Stimulated activated CD4-positive, alpha-beta T cell treated with anti-CD3 and anti-CD28 coated beads, Interleukin-2, amount 100 ng/mL, for 48 hours (primary cell): ENCODE data around the gene CELF1.
A peak's percentile ranks its signal among the peaks of the same experiment; 100 is the strongest.
"Not testable (repeated sequence)": the region's sequence is repeated elsewhere in the genome, so short reads cannot be mapped to it uniquely, and the experiment has no call there.

Experiments used
- DNase-seq, 2 donors: peaks; one replicate each; pipeline ENCODE4 v3.0.0-alpha.2; 2020

Gene CELF1

DNA sequence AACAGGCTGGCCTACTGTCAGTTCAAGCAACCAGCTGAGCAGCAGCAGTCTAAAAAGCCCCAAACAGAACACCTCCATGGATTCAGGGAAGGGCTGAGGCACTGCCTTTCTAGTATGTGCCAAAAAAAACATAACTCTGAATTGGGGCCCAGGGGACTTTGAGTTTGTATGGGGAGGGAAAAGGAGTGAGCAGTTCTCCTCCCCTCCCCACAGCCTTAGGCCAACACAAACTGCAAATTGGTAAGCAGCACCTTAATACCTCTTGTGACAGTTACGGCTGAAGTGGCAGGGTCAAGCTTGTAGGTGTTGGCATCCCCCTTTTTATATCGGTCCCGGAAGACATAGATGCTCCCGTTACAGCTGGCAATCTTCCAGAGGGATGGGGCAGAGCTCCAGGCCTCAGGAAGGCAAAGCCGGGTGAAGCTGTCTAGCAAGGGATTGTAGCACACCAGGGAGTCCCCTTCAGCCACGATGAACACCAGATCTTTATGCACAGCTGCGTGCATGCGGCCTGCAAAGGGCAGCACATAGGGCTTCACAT, 19.9 kb upstream of the CELF1 start:
- DNase-seq: no peak

DNA sequence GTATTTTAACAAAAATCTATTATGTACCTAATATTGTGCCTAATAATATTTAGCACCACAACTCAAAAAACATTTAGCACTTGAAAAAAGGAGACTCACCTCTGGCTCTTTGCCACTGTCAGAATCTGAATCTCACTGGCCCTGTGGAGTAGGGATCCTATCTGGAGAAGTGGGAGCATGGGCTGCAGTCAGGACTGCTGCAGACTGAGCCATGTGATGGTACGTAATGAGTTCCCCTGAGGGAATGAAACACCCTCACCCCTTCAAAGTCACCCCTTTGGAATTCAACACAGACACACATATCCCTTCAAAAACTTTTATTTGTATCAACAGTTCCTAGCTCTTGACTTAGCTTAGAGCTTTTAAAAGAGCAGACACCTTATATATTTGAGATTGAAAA, 19.0 kb upstream of the CELF1 start:
- no peak for DNase-seq

- no peak for DNase-seq
Observed at GRCh38 chr11:47571357-47571729, 18.4 kb upstream of the CELF1 start.

DNA sequence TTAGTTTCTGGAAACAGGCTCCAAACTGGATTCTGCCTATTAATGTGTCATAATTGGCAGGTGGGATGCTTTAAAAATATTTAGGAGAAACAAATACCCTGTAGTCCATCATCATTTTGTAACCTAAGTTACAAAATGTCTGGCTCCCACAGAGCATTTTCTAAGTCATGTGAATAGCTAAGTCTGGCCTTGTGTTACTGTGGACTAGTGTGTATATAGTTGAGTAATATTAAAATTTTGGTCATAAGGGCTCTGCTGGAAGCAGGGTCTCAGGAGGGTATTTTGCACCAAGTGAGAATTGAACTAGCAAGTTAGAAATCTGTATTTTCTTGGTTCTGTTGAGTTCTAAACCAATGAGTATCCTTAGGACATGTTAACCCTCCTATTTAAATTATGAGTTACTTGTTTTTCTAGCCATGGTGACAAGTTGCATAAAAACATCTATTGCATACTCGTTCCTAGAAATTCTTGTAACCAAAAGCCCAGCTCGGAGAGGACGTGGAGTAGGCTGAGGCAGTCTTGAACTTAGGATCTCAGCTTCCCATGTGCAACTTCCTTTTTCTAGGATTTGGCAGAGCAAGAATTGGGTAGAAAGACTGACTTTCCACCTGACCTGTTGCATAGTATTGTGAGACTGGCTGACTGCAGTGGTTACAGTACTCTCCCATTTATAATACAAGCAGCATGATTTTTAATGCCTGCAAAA, 17.9 kb upstream of the CELF1 start:
- DNase-seq: no peak

DNA sequence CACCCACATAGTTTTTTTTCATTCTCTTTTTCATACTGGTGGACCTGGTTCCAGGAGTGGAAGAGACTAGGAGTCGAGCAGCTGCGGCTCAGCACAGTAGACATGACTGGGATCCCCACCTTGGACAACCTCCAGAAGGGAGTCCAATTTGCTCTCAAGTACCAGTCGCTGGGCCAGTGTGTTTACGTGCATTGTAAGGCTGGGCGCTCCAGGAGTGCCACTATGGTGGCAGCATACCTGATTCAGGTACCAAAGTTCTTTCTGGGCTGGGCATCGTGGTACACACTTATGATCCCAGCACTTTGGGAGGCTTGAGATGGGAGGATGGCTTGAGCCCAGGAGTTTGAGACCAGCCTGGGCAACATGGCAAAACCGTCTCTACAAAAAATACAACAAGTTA, 16.7 kb upstream of the CELF1 start:
- DNase-seq: no peak

GRCh38 chr11:47566149-47566698, 13.3 kb upstream of the CELF1 start:
- DNase-seq: peak in 1 of 2 donors; percentile 17

DNA sequence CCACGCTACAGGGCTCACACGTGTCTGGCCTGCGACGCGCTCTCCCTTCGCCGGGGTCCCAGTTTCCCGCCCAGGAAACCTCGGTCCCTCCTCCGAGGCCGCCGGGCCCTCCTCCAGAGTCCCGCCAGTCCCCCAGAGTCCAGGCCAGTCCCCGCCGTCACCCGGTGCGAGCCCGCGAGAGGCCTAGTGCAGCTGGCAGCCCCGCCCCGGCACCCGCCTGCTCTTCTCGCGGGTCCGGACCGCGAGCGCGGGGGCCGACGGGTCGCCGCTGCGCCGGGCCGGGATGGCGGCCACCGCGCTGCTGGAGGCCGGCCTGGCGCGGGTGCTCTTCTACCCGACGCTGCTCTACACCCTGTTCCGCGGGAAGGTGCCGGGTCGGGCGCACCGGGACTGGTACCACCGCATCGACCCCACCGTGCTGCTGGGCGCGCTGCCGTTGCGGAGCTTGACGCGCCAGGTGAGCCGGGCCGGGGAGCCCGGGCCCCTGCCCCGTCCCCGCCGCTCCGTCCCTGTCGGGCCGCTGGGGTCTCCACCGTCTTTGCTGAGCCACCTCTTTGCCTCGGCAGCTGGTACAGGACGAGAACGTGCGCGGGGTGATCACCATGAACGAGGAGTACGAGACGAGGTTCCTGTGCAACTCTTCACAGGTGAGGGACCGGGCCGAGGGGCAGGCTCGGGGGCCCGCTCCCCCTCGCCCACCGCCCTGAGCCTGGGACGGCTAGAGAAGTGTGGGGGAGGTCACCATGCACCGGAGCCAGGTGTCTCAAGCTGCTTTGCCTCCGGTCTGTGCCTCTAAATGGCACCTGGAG, 12.6 kb upstream of the CELF1 start, which contains the start of gene PTPMT1:
Gene PTPMT1, plus strand, starts transcription at position 260 of the 809 bp plus-strand sequence. Its CDS starts 24 bp downstream, at position 284.
- peak; percentile 57 to 67 for DNase-seq

GRCh38 chr11:47564933-47565339, 12.0 kb upstream of the CELF1 start:
- DNase-seq: no peak

DNA sequence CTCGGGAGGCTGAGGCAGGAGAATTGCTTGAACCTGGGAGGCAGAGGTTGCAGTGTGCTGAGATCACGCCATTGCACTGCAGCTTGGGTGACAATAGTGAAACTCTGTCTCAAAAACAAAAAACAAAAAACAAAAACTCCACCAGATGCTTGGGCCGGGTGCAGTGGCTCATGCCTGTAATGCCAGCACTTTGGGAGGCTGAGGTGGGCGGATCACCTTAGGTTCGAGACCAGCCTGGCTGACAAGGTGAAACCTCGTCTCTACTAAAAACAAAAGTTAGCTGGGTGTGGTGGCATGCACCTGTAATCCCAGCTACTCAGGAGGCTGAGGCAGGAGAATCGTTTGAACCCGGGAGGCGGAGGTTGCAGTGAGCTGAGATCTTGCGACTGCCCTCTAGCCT, 11.4 kb upstream of the CELF1 start:
- DNase-seq: not testable (repeated sequence)

GRCh38 chr11:47562393-47562792, 9.5 kb upstream of the CELF1 start:
- DNase-seq: not testable (repeated sequence)

- no peak for DNase-seq
Observed at GRCh38 chr11:47560426-47560825, 7.5 kb upstream of the CELF1 start.

- DNase-seq: no peak
Observed at GRCh38 chr11:47558695-47559094, 5.8 kb upstream of the CELF1 start.

GRCh38 chr11:47557004-47557403, 4.1 kb upstream of the CELF1 start:
- not testable (repeated sequence) for DNase-seq

GRCh38 chr11:47553406-47553743, 443 bp upstream of the CELF1 start:
- DNase-seq: no peak

DNA sequence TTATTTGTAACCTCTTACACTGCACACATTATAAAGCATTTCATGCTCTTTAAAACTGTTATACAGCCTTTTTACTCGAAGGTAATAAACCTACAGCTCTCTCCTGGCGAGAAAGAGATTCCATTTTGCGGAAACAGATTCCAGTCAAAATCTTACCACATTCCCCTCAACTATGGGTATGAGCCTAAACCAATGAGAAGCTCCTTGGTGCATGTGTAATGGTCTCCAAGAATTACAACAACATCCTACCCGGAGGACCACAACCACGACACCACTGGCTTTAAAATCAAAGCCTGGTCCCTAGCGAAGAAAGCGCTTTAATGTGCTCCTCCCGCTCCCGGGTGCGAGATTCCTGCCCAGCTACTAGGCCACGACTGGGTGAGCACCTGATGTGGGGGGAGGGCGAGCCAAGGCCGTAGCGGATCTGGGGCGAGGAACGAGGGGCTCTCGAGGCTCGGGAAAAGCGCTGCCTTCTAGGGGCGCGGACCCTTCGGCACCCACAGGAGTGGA, 821 bp downstream of the CELF1 start:
- DNase-seq: peak; percentile 15 to 24

GRCh38 chr11:47551086-47551485, 1.8 kb downstream of the CELF1 start:
- no peak for DNase-seq

- DNase-seq: no peak
Observed at GRCh38 chr11:47550288-47551047, 2.5 kb downstream of the CELF1 start.

DNA sequence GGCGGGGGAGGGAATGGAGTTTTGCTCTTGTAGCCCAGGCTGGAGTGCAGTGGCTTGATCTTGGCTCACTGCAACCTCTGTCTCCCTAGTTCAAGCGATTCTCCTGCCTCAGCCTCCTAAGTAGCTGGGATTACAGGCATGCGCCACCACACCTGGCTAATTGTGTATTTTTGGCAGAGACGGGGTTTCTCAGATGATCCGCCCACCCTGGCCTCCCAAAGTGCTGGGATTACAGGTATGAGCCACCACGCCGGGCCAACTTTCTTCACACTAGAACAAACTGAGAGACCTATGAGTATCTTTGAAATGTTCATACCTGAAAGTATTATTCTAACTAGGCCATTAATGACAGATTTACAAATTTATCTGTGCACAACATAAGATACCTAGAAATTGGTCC, 6.7 kb downstream of the CELF1 start:
- not testable (repeated sequence) for DNase-seq

DNA sequence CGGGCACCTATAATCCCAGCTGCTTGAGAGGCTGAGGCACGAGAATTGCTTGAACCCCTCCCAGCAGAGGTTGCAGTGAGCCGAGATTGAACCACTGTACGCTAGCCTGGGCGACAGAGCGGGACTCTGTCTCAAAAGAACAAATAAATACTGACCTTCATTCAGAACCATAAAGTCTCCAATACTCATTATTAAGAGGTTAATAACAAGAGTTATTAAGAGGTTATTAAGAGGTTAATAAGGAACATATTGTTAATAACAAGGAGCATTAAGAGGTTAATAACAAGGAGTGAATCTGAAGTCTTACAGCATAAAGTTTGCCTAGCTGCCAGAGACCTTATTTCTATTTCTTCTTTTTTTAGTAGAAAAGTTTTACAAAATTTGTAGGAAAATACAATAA, 7.6 kb downstream of the CELF1 start:
- no peak for DNase-seq

DNA sequence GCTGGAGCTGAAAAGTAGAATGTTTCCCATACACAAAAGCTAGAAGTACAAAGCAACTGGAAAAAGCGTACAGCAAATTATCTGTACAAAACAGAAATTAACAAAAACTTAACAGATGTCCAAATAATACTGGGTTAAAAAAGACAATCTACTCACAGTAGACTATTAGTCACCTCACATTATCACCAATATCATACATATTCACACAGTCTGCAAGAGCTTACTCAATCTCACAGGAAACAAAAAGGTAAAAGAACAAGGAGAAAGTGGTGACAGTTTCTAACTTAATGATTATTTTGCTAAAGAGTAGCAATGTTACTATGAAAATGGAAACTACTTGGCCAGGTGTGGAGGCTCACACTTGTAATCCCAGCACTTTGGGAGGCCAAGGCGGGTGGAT, 11.9 kb downstream of the CELF1 start:
- no peak for DNase-seq

DNA sequence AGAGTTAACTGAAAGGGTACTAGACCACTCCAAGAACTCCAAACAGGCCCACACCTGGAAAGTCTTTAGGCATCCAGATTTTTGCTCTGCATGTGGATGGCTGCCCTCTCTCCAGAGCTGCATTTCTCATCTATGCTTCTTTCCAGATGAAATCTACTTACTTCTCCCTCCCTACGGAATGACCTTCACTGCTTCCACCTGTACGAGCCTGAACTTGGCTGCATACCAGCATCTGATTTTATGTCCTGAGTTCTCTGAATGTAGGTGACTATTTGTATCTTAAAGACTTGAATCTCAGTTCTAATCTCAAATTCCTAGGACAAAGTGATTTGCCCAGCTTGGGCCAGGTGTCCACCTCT, 13.3 kb downstream of the CELF1 start:
- DNase-seq: no peak

GRCh38 chr11:47538741-47539565, 14.0 kb downstream of the CELF1 start:
- no peak for DNase-seq
